ENCODE measurements around the gene WASF2.

WASF2 gene

GRCh38 chr1:27368869-27369582, 120.9 kb downstream of the WASF2 start:
- DNase-seq: no peak

DNA sequence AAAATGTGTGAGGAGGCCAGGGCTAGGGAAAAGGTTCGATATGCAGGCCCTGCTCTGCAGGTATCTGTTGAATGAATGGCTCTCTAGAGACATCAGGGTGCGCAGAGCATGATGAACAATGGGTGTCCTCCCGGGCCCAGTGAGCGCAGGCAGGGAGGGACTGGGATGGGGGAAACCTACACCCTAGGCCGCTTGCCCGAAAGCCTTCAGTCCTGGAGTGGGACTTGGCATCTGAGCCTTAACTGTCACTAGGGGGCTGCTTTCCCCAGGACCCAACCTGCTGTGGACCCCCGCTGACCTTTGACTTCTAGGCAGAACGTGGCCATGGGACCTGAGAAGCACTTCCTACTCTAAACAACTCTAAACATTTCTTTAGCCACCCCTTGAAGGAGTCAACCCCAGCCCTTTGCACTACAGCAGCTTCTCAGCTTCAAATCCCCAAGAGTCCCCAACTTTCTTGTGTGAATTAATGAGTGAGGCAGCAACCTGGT, 122.8 kb downstream of the WASF2 start:
- DNase-seq: no peak

- no peak for DNase-seq
These were observed 123.4 kb downstream of the WASF2 start, which contains the start of gene MAP3K6 for GRCh38 chr1:27366411-27367159. Gene MAP3K6, minus strand, starts transcription at chr1:27366961. Its CDS starts 364 bp downstream, at chr1:27366597.

GRCh38 chr1:27366113-27366410, 123.9 kb downstream of the WASF2 start:
- no peak for DNase-seq

GRCh38 chr1:27365372-27366112, 124.4 kb downstream of the WASF2 start:
- DNase-seq: no peak

DNA sequence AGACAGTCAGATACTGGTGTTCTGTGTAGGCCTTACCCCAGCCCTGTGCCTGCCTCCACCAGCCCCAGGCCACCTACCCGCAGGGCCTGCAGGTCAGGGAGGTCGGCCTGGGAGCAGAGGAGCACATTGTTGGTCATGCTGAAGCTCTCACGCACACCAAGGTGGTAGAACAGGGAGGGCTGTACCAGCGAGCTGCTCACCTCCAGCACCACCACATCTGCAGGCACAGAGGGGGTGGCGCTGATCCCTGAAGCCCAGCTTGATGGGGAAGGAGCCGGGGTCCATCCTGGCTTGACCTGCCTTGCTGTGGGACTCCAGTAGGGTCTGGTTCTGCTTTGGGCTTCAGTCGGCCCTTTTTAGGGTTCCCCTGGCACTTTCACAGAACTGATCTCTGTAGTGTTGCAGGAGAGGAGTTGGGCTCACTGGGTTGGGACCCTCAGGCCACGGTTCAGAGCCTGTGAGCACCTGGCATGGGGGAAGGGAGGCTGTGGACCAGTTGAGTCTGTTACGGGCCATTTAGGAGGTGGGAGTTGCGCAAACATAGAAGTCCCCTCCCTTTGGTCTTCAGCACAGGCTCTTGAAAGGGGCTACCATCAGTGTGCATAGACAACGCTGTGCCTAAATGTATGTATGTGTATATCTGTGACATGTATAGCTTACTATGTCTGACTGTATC, 125.1 kb downstream of the WASF2 start:
- DNase-seq: no peak

DNA sequence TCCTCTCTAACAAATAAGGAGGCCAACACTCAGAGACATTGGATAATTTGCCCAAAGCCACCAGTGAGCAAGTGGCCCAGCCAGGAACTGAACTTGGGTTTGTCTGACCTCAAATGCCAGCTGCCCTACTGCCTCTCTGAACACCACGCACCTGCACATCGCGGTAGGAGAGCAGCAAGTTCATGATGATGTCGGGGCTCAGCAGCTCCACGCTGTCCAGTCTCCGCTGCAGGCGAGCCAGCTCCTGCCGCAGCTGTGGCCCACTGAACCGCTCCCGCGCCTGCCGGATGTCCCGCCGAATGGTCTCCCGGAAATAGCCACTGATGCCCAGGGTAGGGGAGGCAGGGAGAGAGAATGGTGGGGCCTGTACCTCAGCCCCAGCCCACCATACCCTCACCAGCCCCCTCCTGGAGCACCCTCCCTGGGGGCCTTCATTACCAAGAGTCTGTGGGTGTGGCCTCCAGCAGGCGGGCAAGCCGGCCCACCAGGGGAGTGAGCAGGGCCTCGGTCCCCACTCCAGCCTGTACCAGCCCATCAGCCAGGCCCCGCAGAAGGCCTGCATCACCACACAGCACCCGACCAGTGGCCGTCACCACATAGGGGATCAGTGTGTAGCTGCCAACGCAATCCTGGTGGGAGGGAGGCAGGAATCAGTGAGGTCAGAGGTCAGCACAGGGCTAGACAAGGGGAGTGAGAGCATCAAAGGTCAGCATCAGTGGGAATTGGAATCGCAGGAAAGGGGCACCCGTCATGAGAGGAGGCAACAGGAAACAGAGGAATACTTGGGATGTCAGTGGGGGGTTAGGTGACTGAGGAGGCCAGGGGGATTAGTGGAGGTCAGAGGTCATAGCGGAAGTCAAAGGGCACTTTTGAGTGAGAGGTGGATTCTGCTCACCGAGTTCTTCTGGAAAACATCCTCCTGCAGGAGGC, 125.9 kb downstream of the WASF2 start:
- no peak for DNase-seq

- DNase-seq: no peak
These were observed 128.4 kb downstream of the WASF2 start for GRCh38 chr1:27361553-27361952.

GRCh38 chr1:27361044-27361402, 128.9 kb downstream of the WASF2 start:
- no peak for DNase-seq

DNA sequence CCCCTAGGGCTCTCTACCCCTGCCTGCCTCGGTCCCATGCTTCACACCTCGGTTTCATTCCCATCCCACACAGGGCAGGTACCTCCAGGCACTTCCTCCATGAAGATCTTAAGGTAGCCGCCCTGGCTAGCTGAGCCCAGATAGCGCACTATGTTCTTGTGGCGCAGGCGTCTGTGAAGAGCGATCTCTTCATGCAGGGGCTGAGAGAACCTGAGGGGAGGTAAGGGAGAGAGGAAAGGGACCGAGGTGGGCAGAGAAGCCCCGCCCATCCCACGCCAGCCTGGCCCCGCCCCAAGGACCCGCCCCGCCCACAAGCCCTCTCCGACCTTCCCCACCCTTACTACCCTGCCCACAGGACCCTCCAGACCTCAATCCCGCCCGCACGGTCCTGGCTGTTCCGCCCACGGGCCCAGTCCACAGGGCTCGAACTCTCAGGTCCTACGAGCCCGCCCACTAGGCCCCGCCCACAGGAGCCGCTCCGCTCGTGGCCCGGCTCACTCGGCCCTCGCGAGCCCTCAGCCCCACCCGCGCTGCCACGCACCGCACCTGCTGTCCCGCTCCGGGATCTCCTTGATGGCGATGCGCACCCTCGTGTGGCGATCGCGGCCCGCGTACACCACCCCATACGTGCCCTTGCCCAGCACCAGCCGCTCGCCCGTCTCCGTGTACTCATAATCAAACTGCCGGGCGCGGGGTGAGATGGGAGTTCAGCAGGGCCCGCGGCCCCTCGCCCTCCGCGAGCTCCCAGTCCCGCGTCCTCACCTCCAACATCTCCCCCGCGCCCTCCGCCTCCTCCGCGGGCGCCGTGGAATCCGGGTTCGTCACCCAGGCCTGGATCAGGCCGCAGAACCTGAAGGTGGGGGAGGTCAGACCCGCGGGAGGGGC, 129.6 kb downstream of the WASF2 start:
- DNase-seq: no peak

DNA sequence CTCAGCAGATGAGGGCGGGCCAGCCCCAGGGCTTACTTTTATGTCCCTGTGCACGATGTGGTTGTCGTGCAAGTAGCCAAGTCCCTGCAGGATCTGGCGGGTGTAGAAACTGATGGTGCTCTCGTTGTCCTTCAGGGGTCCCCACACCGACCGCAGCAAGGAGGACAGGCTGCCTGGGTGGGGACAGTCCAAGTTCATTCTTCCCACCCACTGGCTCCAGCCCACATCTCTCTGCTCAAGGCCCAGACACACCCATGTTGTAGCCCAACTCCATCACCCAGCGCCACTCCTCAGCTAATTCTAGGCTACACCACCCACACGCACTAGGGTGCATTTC, 130.2 kb downstream of the WASF2 start:
- DNase-seq: no peak

- DNase-seq: no peak
These were observed 131.0 kb downstream of the WASF2 start for GRCh38 chr1:27358928-27359313.

DNA sequence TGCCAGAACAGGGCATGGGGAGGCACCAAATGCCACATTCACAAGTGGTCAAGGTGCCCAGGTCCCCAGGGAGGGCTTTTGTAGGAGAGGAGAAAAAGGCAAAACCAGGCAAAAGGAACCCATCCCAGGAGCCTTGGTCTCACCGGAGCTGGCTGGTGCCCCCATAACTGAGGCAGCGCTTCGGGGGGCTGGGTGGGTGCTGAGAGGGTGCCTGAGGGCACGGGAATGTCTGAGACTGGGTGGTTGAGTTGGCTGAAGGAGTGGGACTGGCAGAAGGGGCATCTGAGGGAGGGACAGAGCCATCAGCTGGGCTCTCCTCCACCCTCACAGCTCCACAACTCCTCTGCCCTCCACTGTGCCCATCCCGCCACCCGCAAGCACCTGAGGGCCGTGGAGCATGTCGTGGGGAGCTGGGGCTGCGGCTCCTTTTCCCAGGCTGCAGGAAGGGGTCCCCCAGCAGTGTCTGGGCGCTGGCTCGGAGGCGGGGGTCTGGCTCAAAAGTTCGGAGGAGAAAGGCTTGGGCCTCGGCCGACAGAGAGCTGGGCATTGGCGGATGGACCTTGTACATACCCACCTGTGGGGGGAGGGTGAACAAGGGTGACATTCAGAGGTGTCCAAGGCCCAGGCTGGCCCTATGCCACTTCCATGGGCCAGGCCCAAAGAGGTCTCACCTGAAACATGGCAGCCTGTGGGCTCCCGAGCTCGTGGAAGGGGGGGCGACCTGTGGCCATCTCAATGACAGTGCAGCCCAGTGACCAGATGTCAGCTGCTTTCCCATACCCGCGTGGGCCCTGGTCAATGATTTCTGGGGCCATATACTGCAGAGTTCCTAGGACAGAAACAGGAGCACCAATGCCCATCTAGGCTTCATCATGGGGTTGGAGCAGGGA, 131.7 kb downstream of the WASF2 start:
- no peak for DNase-seq

- no peak for DNase-seq
These were observed 132.5 kb downstream of the WASF2 start for GRCh38 chr1:27357281-27358037.

GRCh38 chr1:27356619-27357280, 133.2 kb downstream of the WASF2 start:
- no peak for DNase-seq

DNA sequence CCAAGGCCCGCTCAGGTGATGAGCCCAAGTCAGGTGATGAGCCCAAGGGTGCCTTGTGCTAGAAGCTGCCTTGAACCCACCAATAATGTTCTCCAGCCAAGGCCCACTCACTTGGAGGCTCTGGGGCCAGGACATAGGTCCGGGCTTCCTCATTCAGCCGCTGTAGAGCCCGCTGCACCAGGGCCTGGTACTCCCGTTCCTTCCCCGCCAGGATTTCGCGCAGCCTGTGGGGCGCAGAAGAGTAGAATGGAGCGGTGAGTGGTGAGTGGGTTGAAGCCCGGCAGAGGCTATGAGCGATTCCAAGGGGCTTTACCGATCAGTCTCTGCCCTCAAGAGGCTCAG, 133.7 kb downstream of the WASF2 start:
- no peak for DNase-seq

DNA sequence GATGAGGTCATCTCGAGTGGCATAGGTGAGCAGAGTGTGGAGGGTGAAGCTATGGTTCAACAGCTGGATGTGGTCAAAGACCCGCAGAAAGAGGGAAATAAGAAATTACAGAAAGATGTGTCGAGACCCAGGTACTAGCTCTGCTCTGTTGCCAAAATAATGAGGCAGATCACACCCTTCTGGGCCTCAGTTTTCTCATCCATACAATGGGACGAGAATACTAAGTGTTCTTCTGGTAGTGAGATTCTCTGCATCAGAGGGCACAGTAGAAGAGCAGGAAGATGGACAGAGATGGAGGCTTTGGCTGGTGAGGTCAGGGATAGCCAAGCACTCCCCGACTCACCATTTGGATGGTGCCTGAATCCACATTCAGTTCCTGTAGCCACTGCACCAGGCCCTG, 134.3 kb downstream of the WASF2 start:
- DNase-seq: no peak
